Osteoblast (primary cell): ENCODE measurements around the gene KRTDAP. TPM values are rescaled to one million over a fixed set of nuclear protein-coding genes. Genes with fewer than 3 reads are reported as not detected.

Experiments
- DNase-seq: peaks from one replicate; pipeline ENCODE4 v3.0.0; 2011; ENCODE audit warnings: low spot score, mixed read lengths; ENCODE audit not compliant: insufficient read length; ENCODE audit errors: missing footprints
- H2AFZ ChIP-seq: 2 replicates; pipeline ENCODE4 v1.6.0; 2011; ENCODE audit warnings: mild to moderate bottlenecking, low read length
- H3K27ac ChIP-seq: 2 replicates; pipeline ENCODE4 v1.5.1; 2011; ENCODE audit warnings: mild to moderate bottlenecking, low read depth, low read length, moderate library complexity
- H3K27me3 ChIP-seq: 2 replicates; pipeline ENCODE4 v1.6.0; 2012; ENCODE audit warnings: mild to moderate bottlenecking, control low read depth, inconsistent platforms, low read length, moderate library complexity; ENCODE audit not compliant: insufficient read depth
- H3K36me3 ChIP-seq: 2 replicates; pipeline ENCODE4 v1.5.1; 2011; ENCODE audit warnings: mild to moderate bottlenecking, low read length, control low read depth, moderate library complexity; ENCODE audit not compliant: insufficient read depth
- H3K4me1 ChIP-seq: 2 replicates; pipeline ENCODE4 v1.5.1; 2011; ENCODE audit warnings: mild to moderate bottlenecking, low read length, control low read depth, moderate library complexity; ENCODE audit not compliant: insufficient read depth
- H3K4me2 ChIP-seq: 2 replicates; pipeline ENCODE4 v1.6.0; 2011; ENCODE audit warnings: mild to moderate bottlenecking, low read length; ENCODE audit not compliant: insufficient read depth
- H3K4me3 ChIP-seq: fragments of 200-600 bp; sonication (generic); 3 replicates; pipeline ENCODE4 v1.5.1; 2012; ENCODE audit warnings: mild to moderate bottlenecking, low read length, inconsistent platforms; ENCODE audit not compliant: insufficient read depth
- H3K79me2 ChIP-seq: 2 replicates; pipeline ENCODE4 v1.6.0; 2012; ENCODE audit warnings: mild to moderate bottlenecking, low read length, control low read depth, inconsistent platforms; ENCODE audit not compliant: insufficient read depth
- H3K9me3 ChIP-seq: 2 replicates; pipeline ENCODE4 v1.5.1; 2011; ENCODE audit warnings: low read depth, low read length, control low read depth
- H4K20me1 ChIP-seq: 2 replicates; pipeline ENCODE4 v1.6.0; 2012; ENCODE audit warnings: mild to moderate bottlenecking, low read length, control low read depth; ENCODE audit not compliant: insufficient read depth
- CTCF ChIP-seq: IDR thresholded peaks from 2 replicates; pipeline ENCODE4 v1.5.1; 2011; ENCODE audit warnings: mild to moderate bottlenecking, low read depth, low read length, moderate library complexity; ENCODE audit errors: extremely low read depth
- total RNA-seq: library from RNA; depleted of rRNA; stranded (reverse); fragments of >200 nt; gene quantifications from 2 replicates; pipeline ENCODE4 v1.2.3, GENCODE V29; 2012

The KRTDAP gene
- total RNA-seq, 1 donor: not detected

- no peak overlapping the region for H3K4me3 ChIP-seq
- no peaks in the 10 kb centered on the region for H3K36me3 ChIP-seq
- H4K20me1 ChIP-seq: no peaks in the 10 kb centered on the region
- H3K27ac ChIP-seq: no peak overlapping the region
- DNase-seq: no peak
- H3K4me1 ChIP-seq: no peaks in the 10 kb centered on the region
- no peak overlapping the region for H2AFZ ChIP-seq
- H3K79me2 ChIP-seq: no peaks in the 10 kb centered on the region
- no peak overlapping the region for H3K4me2 ChIP-seq
- H3K9me3 ChIP-seq: no peaks in the 10 kb centered on the region
- peaks cover 17% of the 10 kb centered on the region for H3K27me3 ChIP-seq
- TF ChIP-seq CTCF: no peak
These were observed 3.7 kb upstream of the KRTDAP start for GRCh38 chr19:35493971-35494370.

GRCh38 chr19:35491836-35492360, 1.6 kb upstream of the KRTDAP start:
- Histone ChIP-seq H3K9me3 (no peaks in the 10 kb centered on the region), H3K36me3 (no peaks in the 10 kb centered on the region), H3K4me2 (no peak overlapping the region), H3K27ac (no peak overlapping the region), H3K27me3 (peaks cover 17% of the 10 kb centered on the region), H3K4me3 (no peak overlapping the region), H4K20me1 (no peaks in the 10 kb centered on the region), H3K79me2 (no peaks in the 10 kb centered on the region), H2AFZ (no peak overlapping the region), H3K4me1 (no peaks in the 10 kb centered on the region)
- no peak for TF ChIP-seq CTCF
- peak; percentile 58 for DNase-seq

- no peaks in the 10 kb centered on the region for H4K20me1 ChIP-seq
- TF ChIP-seq CTCF: no peak
- no peaks in the 10 kb centered on the region for H3K9me3 ChIP-seq
- H3K27ac ChIP-seq: no peak overlapping the region
- H3K4me3 ChIP-seq: no peak overlapping the region
- DNase-seq: no peak
- no peak overlapping the region for H3K4me2 ChIP-seq
- H3K27me3 ChIP-seq: peaks cover 12% of the 10 kb centered on the region
- H3K36me3 ChIP-seq: no peaks in the 10 kb centered on the region
- no peaks in the 10 kb centered on the region for H3K4me1 ChIP-seq
- H3K79me2 ChIP-seq: no peaks in the 10 kb centered on the region
- no peak overlapping the region for H2AFZ ChIP-seq
These were observed 1.6 kb downstream of the KRTDAP start for GRCh38 chr19:35488677-35489076.

- H3K4me2 ChIP-seq: no peak overlapping the region
- no peak overlapping the region for H3K27ac ChIP-seq
- H4K20me1 ChIP-seq: no peaks in the 10 kb centered on the region
- no peak overlapping the region for H2AFZ ChIP-seq
- H3K27me3 ChIP-seq: peaks cover 9% of the 10 kb centered on the region
- TF ChIP-seq CTCF: no peak
- H3K79me2 ChIP-seq: no peaks in the 10 kb centered on the region
- H3K9me3 ChIP-seq: no peaks in the 10 kb centered on the region
- H3K4me3 ChIP-seq: no peak overlapping the region
- H3K36me3 ChIP-seq: no peaks in the 10 kb centered on the region
- no peak for DNase-seq
- no peaks in the 10 kb centered on the region for H3K4me1 ChIP-seq
These were observed 2.5 kb downstream of the KRTDAP start for GRCh38 chr19:35487656-35488182.
